Liver (tissue), 9 donors: Measurements from ENCODE around the gene EYA3. TPM values are rescaled to one million over a fixed set of nuclear protein-coding genes. Genes with fewer than 3 reads are reported as not detected.

ENCODE experiments used
- DNase-seq: peaks from one replicate; pipeline ENCODE4 v3.0.0-alpha.2; 2017; ENCODE audit warnings: low spot score
- H3K27ac ChIP-seq, 2 donors: one replicate each; pipeline ENCODE4 v1.7.0; 2013; ENCODE audit warnings: inconsistent platforms in 2 of 2, low read length in 2 of 2, control low read depth in 1 of 2, low read depth in 1 of 2, mild to moderate bottlenecking in 1 of 2
- H3K27me3 ChIP-seq, 4 donors: one replicate each; pipeline versions ENCODE4 v1.6.1 to v1.7.0; 2013; ENCODE audit warnings: low read length in 3 of 4, inconsistent platforms in 1 of 4, mild to moderate bottlenecking in 1 of 4, moderate library complexity in 1 of 4; ENCODE audit not compliant: control insufficient read depth in 4 of 4, insufficient read depth in 4 of 4
- H3K36me3 ChIP-seq, 4 donors: one replicate each; pipeline versions ENCODE4 v1.6.1 to v1.7.0; 2013; ENCODE audit warnings: low read length in 3 of 4, mild to moderate bottlenecking in 3 of 4, low read depth in 1 of 4, moderate library complexity in 1 of 4; ENCODE audit not compliant: control insufficient read depth in 4 of 4, insufficient read depth in 3 of 4
- H3K4me1 ChIP-seq, 4 donors: one replicate each; pipeline versions ENCODE4 v1.6.1 to v1.7.0; 2013; ENCODE audit warnings: low read length in 3 of 4, mild to moderate bottlenecking in 3 of 4, moderate library complexity in 1 of 4; ENCODE audit not compliant: control insufficient read depth in 4 of 4, insufficient read depth in 4 of 4
- H3K4me3 ChIP-seq, 3 donors: one replicate each; pipeline versions ENCODE4 v1.6.1 to v1.7.0; 2013; ENCODE audit warnings: low read length in 3 of 3, control low read depth in 1 of 3, low read depth in 1 of 3, mild to moderate bottlenecking in 1 of 3
- H3K9ac ChIP-seq, 2 donors: one replicate each; pipeline ENCODE4 v1.7.0; 2013; ENCODE audit warnings: low read length in 2 of 2, mild to moderate bottlenecking in 2 of 2, moderate library complexity in 2 of 2, control low read depth in 1 of 2, low read depth in 1 of 2
- H3K9me3 ChIP-seq, 4 donors: one replicate each; pipeline versions ENCODE4 v1.6.1 to v1.7.0; 2013; ENCODE audit warnings: low read length in 3 of 4; ENCODE audit not compliant: control insufficient read depth in 4 of 4
- ATF3 ChIP-seq: IDR thresholded peaks from 2 replicates; pipeline ENCODE4 v1.6.1; 2016; ENCODE audit warnings: antibody characterized with exemption
- CTCF ChIP-seq: fragments of 150-350 bp; IDR thresholded peaks from 2 replicates; pipeline ENCODE4 v1.5.1; 2017; ENCODE audit warnings: improper control_type of control experiment, low read depth, low read length; ENCODE audit not compliant: missing input control
- EGR1 ChIP-seq, 2 donors: IDR thresholded peaks; 2 replicates each; pipeline ENCODE4 v1.6.1; 2016 to 2018; ENCODE audit warnings: antibody characterized with exemption in 2 of 2, low read depth in 2 of 2
- FOXA1 ChIP-seq: IDR thresholded peaks from 2 replicates; pipeline ENCODE4 v1.6.1; 2016; ENCODE audit warnings: antibody characterized with exemption
- FOXA2 ChIP-seq: IDR thresholded peaks from 2 replicates; pipeline ENCODE4 v1.6.1; 2016; ENCODE audit warnings: antibody characterized with exemption
- GABPA ChIP-seq, 2 donors: IDR thresholded peaks in 1 of 2; conservative IDR thresholded peaks in 1 of 2; 2 replicates each; pipeline ENCODE4 v1.6.1; 2016; ENCODE audit warnings: antibody characterized with exemption in 2 of 2, mild to moderate bottlenecking in 1 of 2, moderate library complexity in 1 of 2
- HNF4A ChIP-seq, 2 donors: conservative IDR thresholded peaks; 2 replicates each; pipeline ENCODE4 v1.6.1; 2016; ENCODE audit warnings: antibody characterized with exemption in 2 of 2, mild to moderate bottlenecking in 2 of 2
- HNF4G ChIP-seq: IDR thresholded peaks from 2 replicates; pipeline ENCODE4 v1.6.1; 2016; ENCODE audit warnings: antibody characterized with exemption
- JUND ChIP-seq, 2 donors: IDR thresholded peaks; 2 replicates each; pipeline ENCODE4 v1.6.1; 2016; ENCODE audit warnings: antibody characterized with exemption in 2 of 2
- NR2F2 ChIP-seq: IDR thresholded peaks from 2 replicates; pipeline ENCODE4 v1.6.1; 2016; ENCODE audit warnings: antibody characterized with exemption
- RAD21 ChIP-seq, 2 donors: IDR thresholded peaks; 2 replicates each; pipeline ENCODE4 v1.6.1; 2016; ENCODE audit warnings: antibody characterized with exemption in 2 of 2, mild to moderate bottlenecking in 2 of 2
- REST ChIP-seq: IDR thresholded peaks from 2 replicates; pipeline ENCODE4 v1.6.1; 2016; ENCODE audit warnings: antibody characterized with exemption, mild to moderate bottlenecking
- RXRA ChIP-seq, 2 donors: IDR thresholded peaks; 2 replicates each; pipeline ENCODE4 v1.6.1; 2017 to 2018; ENCODE audit warnings: antibody characterized with exemption in 2 of 2, mild to moderate bottlenecking in 1 of 2
- SP1 ChIP-seq: IDR thresholded peaks from 2 replicates; pipeline ENCODE4 v1.6.1; 2018; ENCODE audit warnings: antibody characterized with exemption, mild to moderate bottlenecking
- TAF1 ChIP-seq: conservative IDR thresholded peaks from 2 replicates; pipeline ENCODE4 v1.6.1; 2016; ENCODE audit warnings: antibody characterized with exemption, mild to moderate bottlenecking
- YY1 ChIP-seq: IDR thresholded peaks from 2 replicates; pipeline ENCODE4 v1.6.1; 2016; ENCODE audit warnings: antibody characterized with exemption, mild to moderate bottlenecking
- WGBS: extraction: QIAGEN DNeasy Blood & Tissue Kit; methylation state at CpG from one replicate; pipeline ENCODE4 v1.1.7; 2013; 5-methylcytosine and 5-hydroxymethylcytosine counted together
- polyA plus RNA-seq, 2 donors: library from polyadenylated mRNA; stranded (reverse) in 1 of 2; unstranded in 1 of 2; fragments of 200-250 nt in 1 of 2; fragments of >200 nt in 1 of 2; fragmentation: Nextera tagmentation in 1 of 2; extraction: Ambion mirVana in 1 of 2; gene quantifications; one replicate each; pipeline versions ENCODE4 v1.2.1 to v1.2.3, GENCODE V29; 2013 to 2015
- total RNA-seq, 2 donors: library from RNA; depleted of rRNA; stranded (reverse); fragments of >200 nt; gene quantifications; one replicate each; pipeline ENCODE4 v1.2.3, GENCODE V29; 2014
- TF ChIP-seq, protein P1 (sequence below): IDR thresholded peaks from 2 replicates; pipeline ENCODE4 v1.6.1; 2016; ENCODE audit warnings: antibody characterized with exemption
- TF ChIP-seq, protein P2 (sequence below): IDR thresholded peaks from 2 replicates; pipeline ENCODE4 v1.6.1; 2016; ENCODE audit warnings: antibody characterized with exemption
- donor health status: healthy.
- donor health status: healthy.
- donor health status: healthy.
- donor health status: healthy.
- donor health status: healthy.

The EYA3 gene
- total and polyA plus RNA-seq, 4 donors = 3.6 to 12.6 (median 6.0) TPM

GRCh38 chr1:28118640-28119307 lies 30.4 kb upstream of the EYA3 start:
- no peak overlapping the region for H3K9ac ChIP-seq
- WGBS = 89% methylated on average over 5 of the region's 5 CpGs
- no peaks in the 10 kb centered on the region for H3K4me1 ChIP-seq
- DNase-seq = no peak
- H3K36me3 ChIP-seq = no peaks in the 10 kb centered on the region
- no peak overlapping the region for H3K27ac ChIP-seq
- no peak for TF ChIP-seq FOXA1
- TF ChIP-seq, protein P1, sequence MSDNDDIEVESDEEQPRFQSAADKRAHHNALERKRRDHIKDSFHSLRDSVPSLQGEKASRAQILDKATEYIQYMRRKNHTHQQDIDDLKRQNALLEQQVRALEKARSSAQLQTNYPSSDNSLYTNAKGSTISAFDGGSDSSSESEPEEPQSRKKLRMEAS = no peak
- TF ChIP-seq GABPA (IDR thresholded peaks at IDR 0.05 in 1 of 2, conservative IDR thresholded peaks at IDR 0.05 in 1 of 2) = no peak
- TF ChIP-seq EGR1 (IDR thresholded peaks at IDR 0.05; ENCODE audit: low read depth in 2 of 2) = no peak
- no peak for TF ChIP-seq FOXA2
- TF ChIP-seq HNF4G = no peak
- TF ChIP-seq SP1 = no peak
- TF ChIP-seq ATF3 = no peak
- no peak for TF ChIP-seq CTCF
- TF ChIP-seq REST = no peak
- no peak for TF ChIP-seq RAD21 (IDR thresholded peaks at IDR 0.05)
- TF ChIP-seq JUND (IDR thresholded peaks at IDR 0.05) = no peak
- no peak for TF ChIP-seq TAF1
- TF ChIP-seq YY1 = no peak
- TF ChIP-seq, protein P2, sequence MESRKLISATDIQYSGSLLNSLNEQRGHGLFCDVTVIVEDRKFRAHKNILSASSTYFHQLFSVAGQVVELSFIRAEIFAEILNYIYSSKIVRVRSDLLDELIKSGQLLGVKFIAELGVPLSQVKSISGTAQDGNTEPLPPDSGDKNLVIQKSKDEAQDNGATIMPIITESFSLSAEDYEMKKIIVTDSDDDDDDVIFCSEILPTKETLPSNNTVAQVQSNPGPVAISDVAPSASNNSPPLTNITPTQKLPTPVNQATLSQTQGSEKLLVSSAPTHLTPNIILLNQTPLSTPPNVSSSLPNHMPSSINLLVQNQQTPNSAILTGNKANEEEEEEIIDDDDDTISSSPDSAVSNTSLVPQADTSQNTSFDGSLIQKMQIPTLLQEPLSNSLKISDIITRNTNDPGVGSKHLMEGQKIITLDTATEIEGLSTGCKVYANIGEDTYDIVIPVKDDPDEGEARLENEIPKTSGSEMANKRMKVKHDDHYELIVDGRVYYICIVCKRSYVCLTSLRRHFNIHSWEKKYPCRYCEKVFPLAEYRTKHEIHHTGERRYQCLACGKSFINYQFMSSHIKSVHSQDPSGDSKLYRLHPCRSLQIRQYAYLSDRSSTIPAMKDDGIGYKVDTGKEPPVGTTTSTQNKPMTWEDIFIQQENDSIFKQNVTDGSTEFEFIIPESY = no peak
- H3K4me3 ChIP-seq = no peak overlapping the region
- H3K27me3 ChIP-seq = no peaks in the 10 kb centered on the region
- no peaks in the 10 kb centered on the region for H3K9me3 ChIP-seq

- Histone ChIP-seq H3K4me3 (no peak overlapping the region), H3K27me3 (no peaks in the 10 kb centered on the region), H3K4me1 (no peaks in the 10 kb centered on the region), H3K9ac (no peak overlapping the region), H3K27ac (no peak overlapping the region), H3K9me3 (no peaks in the 10 kb centered on the region), H3K36me3 (no peaks in the 10 kb centered on the region)
- WGBS = 58% methylated on average over 4 of the region's 4 CpGs
- no peak for DNase-seq
- no peak for TF ChIP-seq HNF4A (conservative IDR thresholded peaks at IDR 0.05)
- TF ChIP-seq TAF1 = no peak
- TF ChIP-seq ATF3 = no peak
- no peak for TF ChIP-seq REST
- no peak for TF ChIP-seq RXRA (IDR thresholded peaks at IDR 0.05)
- TF ChIP-seq, protein P1 = no peak
- no peak for TF ChIP-seq NR2F2
Measured at GRCh38 chr1:28115267-28115666, 26.9 kb upstream of the EYA3 start.
